Retinal pigment epithelial cell (primary cell): ENCODE data around the gene DSTYK.
A peak's percentile ranks its signal among the peaks of the same experiment; 100 is the strongest.

ENCODE experiments used
- DNase-seq: peaks from one replicate; pipeline ENCODE4 v3.0.0-alpha.2; 2010; ENCODE audit warnings: low read depth
- H3K4me3 ChIP-seq: 2 replicates; pipeline ENCODE4 v1.5.1; 2011; ENCODE audit warnings: mild to moderate bottlenecking, low read length, control low read depth, moderate library complexity
- TF ChIP-seq, protein P1 (sequence below): conservative IDR thresholded peaks from 2 replicates; pipeline ENCODE4 v1.5.1; 2011; ENCODE audit warnings: low read depth, low read length, control low read depth, inconsistent platforms

Gene DSTYK

GRCh38 chr1:205142102-205142469 is 69.4 kb downstream of the DSTYK start:
- no peak for DNase-seq
- no peak overlapping the region for H3K4me3 ChIP-seq
- TF ChIP-seq, protein P1, sequence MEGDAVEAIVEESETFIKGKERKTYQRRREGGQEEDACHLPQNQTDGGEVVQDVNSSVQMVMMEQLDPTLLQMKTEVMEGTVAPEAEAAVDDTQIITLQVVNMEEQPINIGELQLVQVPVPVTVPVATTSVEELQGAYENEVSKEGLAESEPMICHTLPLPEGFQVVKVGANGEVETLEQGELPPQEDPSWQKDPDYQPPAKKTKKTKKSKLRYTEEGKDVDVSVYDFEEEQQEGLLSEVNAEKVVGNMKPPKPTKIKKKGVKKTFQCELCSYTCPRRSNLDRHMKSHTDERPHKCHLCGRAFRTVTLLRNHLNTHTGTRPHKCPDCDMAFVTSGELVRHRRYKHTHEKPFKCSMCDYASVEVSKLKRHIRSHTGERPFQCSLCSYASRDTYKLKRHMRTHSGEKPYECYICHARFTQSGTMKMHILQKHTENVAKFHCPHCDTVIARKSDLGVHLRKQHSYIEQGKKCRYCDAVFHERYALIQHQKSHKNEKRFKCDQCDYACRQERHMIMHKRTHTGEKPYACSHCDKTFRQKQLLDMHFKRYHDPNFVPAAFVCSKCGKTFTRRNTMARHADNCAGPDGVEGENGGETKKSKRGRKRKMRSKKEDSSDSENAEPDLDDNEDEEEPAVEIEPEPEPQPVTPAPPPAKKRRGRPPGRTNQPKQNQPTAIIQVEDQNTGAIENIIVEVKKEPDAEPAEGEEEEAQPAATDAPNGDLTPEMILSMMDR, result no peak

DNA sequence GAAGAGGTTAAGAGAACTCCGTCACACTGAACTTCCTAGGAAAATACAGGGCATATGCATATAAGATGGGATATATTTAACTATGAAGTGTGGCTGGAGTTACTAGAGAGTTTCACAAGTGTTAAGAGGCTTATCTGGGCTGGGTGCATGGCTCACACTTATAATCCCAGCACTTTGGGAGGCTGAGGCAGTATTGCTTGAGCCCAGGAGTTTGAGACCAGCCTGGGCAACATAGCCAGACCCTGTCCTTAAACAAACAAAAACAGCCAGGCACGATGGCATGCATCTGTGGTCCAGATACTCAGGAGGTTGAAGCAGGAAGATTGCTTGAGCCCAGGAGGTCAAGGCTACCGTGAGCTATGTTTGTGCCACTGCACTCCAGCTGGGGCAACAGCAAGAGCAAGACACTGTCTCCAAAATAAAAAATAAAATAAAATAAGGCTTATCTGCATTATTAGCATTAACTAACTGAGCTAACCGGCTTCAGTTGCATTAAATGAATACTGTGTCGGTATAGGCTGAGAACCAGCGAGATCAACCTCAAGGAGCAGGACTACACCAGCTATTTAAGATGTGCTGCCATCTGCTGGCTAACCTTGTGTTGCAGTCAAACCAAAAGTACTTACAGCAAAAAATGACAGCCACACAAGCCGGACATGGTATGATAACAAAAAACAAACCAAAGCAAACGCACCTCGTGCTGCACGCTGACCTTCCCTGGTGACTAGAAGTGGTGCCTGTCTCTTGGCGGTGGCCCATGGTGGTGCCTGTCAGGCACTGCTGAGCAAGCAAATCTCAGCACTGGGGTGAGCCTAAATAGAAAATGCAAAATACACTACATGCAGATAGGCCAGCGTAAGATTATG is 70.0 kb downstream of the DSTYK start:
- no peak overlapping the region for H3K4me3 ChIP-seq
- TF ChIP-seq, protein P1, result peak; percentile 82

GRCh38 chr1:205140113-205140512 is 71.4 kb downstream of the DSTYK start:
- H3K4me3 ChIP-seq, result no peak overlapping the region
- TF ChIP-seq, protein P1, result no peak
- DNase-seq, result no peak

More for the DNA sequence above, 70.0 kb downstream of the DSTYK start:
- no peak for DNase-seq

DNA sequence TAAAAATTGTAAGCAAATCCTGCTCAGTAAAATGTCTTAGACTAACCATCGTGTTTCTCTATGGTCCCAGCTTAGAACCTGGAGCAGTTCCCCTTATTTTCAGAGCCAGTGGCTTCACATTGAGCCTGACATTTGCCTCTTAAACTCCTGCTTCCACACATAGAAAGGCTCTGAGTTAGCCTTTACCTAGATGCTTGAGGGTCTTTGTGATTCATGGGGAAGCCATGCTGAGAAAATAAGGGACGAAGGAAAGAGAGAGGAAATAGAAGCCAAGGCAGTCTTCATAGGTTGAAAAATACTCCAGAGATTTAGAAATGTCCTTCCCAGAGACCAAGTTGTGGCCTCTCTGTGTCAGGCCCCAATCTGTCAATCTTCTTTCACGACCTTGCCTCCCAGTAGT is 73.6 kb downstream of the DSTYK start:
- TF ChIP-seq, protein P1, result no peak

GRCh38 chr1:205133287-205133686 is 78.2 kb downstream of the DSTYK start:
- no peak for DNase-seq
- TF ChIP-seq, protein P1, result no peak
- H3K4me3 ChIP-seq, result no peak overlapping the region

More for the DNA sequence above, 73.6 kb downstream of the DSTYK start:
- H3K4me3 ChIP-seq, result no peak overlapping the region
- no peak for DNase-seq

DNA sequence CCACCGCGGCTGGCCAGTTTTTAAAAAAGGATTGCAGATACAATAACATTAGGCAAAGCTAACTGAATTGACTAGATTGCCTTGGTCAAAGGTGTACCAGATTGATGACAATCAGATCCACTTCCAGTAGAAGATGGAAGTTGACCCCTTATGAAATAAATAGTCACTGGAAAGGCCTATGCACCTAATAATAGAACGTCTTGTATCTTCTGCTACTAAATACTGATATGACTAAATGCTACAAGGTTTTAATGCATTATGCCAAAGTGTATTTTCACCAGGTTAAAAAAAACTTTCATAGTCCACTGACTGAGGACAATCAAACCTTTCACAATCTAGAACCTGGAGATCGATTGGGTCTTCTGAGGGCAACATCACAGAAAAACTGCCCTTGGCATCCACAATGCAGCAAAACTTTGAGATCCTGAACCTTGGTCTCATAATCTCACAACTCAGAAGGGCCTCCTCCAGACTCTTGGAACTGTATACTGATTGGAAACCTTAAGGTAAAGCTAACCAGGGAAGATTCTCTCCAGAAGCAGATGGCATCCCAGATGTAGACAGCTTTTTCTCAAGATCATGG is 82.0 kb downstream of the DSTYK start:
- no peak for DNase-seq

More for the DNA sequence above, 82.0 kb downstream of the DSTYK start:
- TF ChIP-seq, protein P1, result no peak
- no peak overlapping the region for H3K4me3 ChIP-seq
